Astrocyte of the cerebellum (primary cell): ENCODE data around the gene ADARB2.
"Not testable (repeated sequence)": the region's sequence is repeated elsewhere in the genome, so short reads cannot be mapped to it uniquely, and the experiment has no call there.

Experiments used
- DNase-seq: peaks from one replicate; pipeline ENCODE4 v3.0.0-alpha.2; 2011; ENCODE audit warnings: low read depth
- H3K4me3 ChIP-seq: 2 replicates; pipeline ENCODE4 v1.5.1; 2011; ENCODE audit warnings: mild to moderate bottlenecking, low read depth, low read length, moderate library complexity
- in situ Hi-C: cut with HindIII; loops from 2 replicates; pipeline ENCODE4 v1.10.0; 2017; ENCODE audit warnings: low sequenced_read_pairs
- TF ChIP-seq, protein P1 (sequence below): IDR thresholded peaks from 2 replicates; pipeline ENCODE4 v1.5.1; 2012; ENCODE audit warnings: low read length, low read depth, moderate library complexity, mild to moderate bottlenecking; ENCODE audit errors: missing control alignments

The ADARB2 gene

DNA sequence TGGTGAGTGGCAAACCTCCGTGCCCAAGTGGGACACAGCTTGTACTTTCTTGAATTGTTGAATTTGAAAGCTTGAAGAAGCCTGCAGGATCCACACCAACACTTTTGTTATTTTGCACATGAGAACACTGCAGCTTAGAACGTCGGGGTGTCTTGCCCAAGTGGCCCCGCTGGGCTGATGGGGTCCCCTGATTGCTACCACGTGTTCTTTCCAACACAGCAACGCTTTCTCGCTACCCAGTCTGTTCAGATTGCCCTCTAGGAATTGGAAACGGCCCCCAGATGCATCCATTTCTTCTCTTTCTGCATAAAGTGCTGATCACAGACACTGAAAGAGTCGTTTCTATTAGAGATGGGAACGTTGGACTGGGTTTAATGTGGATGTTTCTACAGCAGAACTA, 268.5 kb downstream of the ADARB2 start:
- TF ChIP-seq, protein P1, sequence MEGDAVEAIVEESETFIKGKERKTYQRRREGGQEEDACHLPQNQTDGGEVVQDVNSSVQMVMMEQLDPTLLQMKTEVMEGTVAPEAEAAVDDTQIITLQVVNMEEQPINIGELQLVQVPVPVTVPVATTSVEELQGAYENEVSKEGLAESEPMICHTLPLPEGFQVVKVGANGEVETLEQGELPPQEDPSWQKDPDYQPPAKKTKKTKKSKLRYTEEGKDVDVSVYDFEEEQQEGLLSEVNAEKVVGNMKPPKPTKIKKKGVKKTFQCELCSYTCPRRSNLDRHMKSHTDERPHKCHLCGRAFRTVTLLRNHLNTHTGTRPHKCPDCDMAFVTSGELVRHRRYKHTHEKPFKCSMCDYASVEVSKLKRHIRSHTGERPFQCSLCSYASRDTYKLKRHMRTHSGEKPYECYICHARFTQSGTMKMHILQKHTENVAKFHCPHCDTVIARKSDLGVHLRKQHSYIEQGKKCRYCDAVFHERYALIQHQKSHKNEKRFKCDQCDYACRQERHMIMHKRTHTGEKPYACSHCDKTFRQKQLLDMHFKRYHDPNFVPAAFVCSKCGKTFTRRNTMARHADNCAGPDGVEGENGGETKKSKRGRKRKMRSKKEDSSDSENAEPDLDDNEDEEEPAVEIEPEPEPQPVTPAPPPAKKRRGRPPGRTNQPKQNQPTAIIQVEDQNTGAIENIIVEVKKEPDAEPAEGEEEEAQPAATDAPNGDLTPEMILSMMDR: no peak
- in situ Hi-C loops: no loop called here
- DNase-seq: no peak
- H3K4me3 ChIP-seq: no peak overlapping the region

DNA sequence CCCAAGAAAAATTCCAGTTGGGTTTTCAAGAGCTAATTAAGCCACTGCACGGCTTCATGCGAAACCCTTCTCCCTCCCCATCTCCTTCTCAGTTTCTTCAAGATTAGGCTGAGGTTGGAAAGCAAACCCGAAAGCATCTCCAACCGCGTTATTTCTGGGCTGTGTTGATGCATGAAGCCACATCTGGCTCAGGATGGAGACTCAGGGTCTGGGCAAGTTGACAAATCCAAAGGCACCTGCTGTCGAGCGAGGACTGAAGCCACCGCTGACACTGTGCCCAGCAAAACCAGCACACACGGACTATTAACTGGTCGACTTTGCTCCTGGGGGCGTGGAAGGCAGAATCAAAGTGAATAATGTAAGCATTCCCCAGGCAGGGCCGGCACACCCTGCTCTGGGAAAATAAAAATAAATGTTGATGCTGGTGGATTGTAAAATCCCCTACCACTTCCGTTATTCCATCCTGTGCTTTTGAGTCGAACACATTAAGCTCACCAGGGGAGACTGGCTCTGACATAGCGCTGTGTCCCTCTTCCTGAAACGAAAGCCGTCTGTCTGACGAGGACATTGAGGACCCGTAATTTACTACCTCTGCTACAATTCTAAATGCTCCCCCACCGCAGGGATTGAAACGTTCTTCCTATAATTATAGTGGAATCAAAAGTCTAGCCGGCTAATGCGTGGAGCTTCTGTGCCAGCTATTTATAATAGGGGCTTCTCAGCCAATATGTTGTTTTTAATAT, 269.8 kb downstream of the ADARB2 start:
- TF ChIP-seq, protein P1: no peak
- H3K4me3 ChIP-seq: no peak overlapping the region
- no peak for DNase-seq
- in situ Hi-C loops: no loop called here

DNA sequence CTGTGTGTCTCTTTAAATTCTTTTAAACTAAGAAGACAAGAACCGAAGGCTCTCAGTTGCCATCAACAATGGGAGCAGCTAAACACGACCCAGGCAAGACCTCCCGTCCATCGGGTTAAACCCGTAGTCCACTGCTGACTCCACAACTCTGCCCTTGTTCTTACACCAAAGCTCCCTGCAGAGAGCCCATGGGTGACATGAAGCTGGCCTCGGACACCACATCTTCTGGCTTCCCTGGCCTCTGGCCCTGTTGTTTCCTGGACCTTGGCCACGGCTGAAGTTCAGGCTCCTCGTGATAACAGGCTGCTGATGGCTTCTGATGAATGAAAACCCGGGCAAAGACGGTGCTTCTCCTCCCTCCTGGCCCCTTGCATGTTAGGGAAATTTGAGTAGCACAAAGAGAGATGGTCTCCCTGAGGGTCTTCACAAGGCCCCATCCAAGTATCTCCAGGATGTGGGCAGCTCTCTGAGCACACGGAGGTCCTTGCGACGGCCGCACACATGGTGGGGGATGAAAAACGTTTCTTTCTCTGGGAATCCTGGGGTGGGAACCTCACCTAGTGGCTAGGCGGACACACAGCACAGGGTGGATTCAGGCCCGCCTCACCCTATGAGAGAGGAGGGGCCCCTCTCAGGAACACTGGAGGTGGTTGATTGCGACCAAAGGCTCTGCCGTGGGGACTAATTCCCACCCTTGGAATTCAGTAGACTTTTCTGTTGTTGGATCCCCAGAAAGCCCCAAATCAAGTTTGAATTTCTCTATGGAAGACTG, 271.1 kb downstream of the ADARB2 start:
- TF ChIP-seq, protein P1: no peak
- no peak overlapping the region for H3K4me3 ChIP-seq
- in situ Hi-C loops: no loop called here
- no peak for DNase-seq

DNA sequence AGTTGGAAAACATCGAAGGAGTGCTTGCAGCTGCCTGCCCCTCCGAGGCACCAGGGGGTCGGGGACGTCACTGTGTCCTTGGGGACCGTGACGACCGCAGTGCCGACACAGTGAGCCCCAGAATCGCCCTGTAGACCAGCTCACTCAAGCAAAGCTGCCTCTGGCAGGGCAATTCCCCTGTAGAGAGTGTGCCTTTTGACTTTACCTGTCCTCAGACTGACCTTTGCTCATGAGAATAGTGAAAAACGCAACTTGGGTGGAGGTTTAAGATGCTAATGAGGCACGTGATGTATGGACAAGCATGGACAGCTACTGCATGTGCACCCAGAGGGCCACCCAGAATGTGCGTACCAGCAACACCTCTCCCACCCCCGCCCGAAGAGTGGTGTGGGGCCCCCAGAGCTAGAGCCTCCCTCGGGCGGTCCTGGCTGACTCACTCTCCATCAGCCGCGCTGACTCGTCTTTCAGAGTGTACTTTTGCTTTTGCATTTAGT, 271.9 kb downstream of the ADARB2 start:
- DNase-seq: no peak
- TF ChIP-seq, protein P1: no peak
- in situ Hi-C loops: no loop called here
- no peak overlapping the region for H3K4me3 ChIP-seq

DNA sequence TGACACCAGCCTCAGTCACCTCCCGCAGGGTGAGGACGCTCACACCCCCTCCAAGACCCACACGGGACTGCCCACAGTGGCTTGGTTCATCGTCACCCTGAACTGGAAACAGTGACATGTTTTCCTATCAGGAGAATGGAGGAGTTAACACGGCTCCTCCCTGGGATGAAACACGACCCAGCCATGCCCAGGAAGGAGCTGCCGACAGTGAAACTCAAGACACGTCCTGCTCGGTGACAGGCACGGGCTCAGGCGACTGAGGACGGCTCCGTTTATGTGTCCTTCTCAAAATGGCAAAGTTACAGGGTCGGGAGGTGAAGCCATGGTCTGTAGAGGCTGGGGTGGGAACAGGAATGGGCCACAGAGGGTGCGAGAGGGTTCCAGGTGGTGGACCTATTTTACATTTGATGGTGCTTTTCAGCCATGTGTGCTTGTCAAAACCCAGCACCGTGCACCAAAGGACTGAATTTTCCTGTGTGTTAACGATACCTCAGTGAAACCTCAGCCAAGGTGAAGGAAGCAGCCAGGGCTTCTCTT, 272.4 kb downstream of the ADARB2 start:
- in situ Hi-C loops: no loop called here
- H3K4me3 ChIP-seq: no peak overlapping the region
- TF ChIP-seq, protein P1: no peak
- DNase-seq: no peak

DNA sequence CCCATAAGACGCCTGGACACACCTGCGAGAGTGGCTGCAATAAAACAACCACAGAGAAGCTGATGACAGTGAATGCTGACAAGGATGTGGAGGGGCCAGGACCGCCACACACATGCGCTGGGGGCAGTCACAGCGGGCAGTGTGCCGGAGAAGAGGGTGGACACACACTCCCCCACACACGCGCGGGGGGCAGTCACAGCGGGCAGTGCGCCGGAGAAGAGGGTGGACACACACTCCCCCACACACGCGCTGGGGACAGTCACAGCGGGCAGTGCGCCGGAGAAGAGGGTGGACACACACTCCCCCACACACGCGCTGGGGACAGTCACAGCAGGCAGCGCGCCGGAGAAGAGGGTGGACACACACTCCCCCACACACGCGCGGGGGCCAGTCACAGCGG, 273.4 kb downstream of the ADARB2 start:
- H3K4me3 ChIP-seq, DNase-seq, in situ Hi-C loops: not testable (repeated sequence)
